SH-SY5Y (cell line): ENCODE measurements around the gene FLRT1.

ENCODE experiments used
- GATA2 ChIP-seq: IDR thresholded peaks from 2 replicates; pipeline ENCODE4 v1.6.1; 2011; ENCODE audit warnings: mild to moderate bottlenecking, low read depth, low read length
- GATA3 ChIP-seq: IDR thresholded peaks from 2 replicates; pipeline ENCODE4 v1.6.1; 2011; ENCODE audit warnings: low read depth, mild to moderate bottlenecking, low read length, moderate library complexity

GRCh38 chr11:63996512-63996911 is 39.2 kb upstream of the FLRT1 start:
- TF ChIP-seq GATA2 (no peak), GATA3 (no peak)
